ENCODE results near the gene ADAD1.

ADAD1 gene

DNA sequence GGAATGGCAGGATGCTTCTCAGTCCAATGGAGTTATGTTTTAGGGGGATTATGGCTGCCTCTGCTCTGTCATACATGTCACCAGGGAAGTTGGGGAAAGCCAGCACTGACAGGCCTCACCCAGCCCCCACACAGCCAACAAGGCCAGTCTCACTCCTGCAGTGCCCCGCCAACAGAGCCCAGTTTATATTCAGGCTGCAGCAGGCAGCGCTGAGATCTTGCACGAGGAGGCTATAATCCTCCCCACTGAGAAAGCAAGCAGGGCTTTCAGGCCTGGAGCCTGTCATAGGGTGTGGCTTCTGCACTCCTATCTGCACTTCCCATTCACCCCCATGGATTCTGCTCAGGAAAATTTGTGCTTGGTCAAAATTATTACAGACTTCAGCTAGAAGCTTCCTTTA is 25.1 kb downstream of the ADAD1 start:
- no peak for ATAC-seq
- no peaks in the 10 kb centered on the region for H3K9me3 Mint-ChIP-seq
- H3K27ac Mint-ChIP-seq: no peak overlapping the region
- H3K36me3 Mint-ChIP-seq: no peaks in the 10 kb centered on the region
- DNase-seq (ENCODE audit: low spot score in 2 of 2): no peak
- H3K4me1 Mint-ChIP-seq: no peaks in the 10 kb centered on the region
- no peak overlapping the region for H3K4me3 Mint-ChIP-seq

DNA sequence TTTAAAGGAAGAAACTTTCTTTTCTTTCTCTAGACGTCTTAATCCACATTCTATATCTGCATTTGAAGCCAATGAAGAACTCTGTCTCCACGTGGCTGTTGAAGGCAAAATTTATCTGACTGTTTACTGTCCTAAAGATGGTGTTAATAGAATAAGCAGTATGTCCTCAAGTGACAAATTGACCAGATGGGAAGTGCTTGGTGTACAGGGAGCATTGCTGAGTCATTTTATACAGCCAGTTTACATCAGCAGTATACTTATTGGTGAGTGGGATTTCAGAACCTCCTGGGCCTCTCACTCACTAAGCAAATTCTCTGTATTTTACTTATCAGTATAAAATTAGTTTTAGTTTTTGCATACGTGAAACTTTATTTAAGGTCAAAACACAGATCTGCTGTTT is 33.7 kb downstream of the ADAD1 start:
- Mint-ChIP-seq H3K36me3 (no peaks in the 10 kb centered on the region), H3K4me3 (no peak overlapping the region), H3K27ac (no peak overlapping the region), H3K4me1 (peaks cover 6% of the 10 kb centered on the region), H3K9me3 (no peaks in the 10 kb centered on the region)
- DNase-seq (ENCODE audit: low spot score in 2 of 2): no peak
- peak; percentile 70 for ATAC-seq

GRCh38 chr4:122423246-122423645 is 44.4 kb downstream of the ADAD1 start:
- ATAC-seq (no peak), DNase-seq (ENCODE audit: low spot score in 2 of 2) (no peak)
- H3K27ac Mint-ChIP-seq: no peak overlapping the region
- no peaks in the 10 kb centered on the region for H3K36me3 Mint-ChIP-seq
- no peak overlapping the region for H3K4me3 Mint-ChIP-seq
- H3K9me3 Mint-ChIP-seq: peaks cover 6% of the 10 kb centered on the region
- H3K4me1 Mint-ChIP-seq: no peaks in the 10 kb centered on the region

GRCh38 chr4:122431351-122431750 is 52.5 kb downstream of the ADAD1 start:
- H3K4me1 Mint-ChIP-seq: no peaks in the 10 kb centered on the region
- ATAC-seq: no peak
- DNase-seq (ENCODE audit: low spot score in 2 of 2): no peak
- H3K4me3 Mint-ChIP-seq: no peak overlapping the region
- H3K27ac Mint-ChIP-seq: no peak overlapping the region
- no peaks in the 10 kb centered on the region for H3K36me3 Mint-ChIP-seq
- no peaks in the 10 kb centered on the region for H3K9me3 Mint-ChIP-seq

GRCh38 chr4:122434285-122434684 is 55.5 kb downstream of the ADAD1 start:
- Mint-ChIP-seq H3K4me1 (no peaks in the 10 kb centered on the region), H3K27ac (no peak overlapping the region), H3K4me3 (no peak overlapping the region), H3K9me3 (no peaks in the 10 kb centered on the region), H3K36me3 (no peaks in the 10 kb centered on the region)
- ATAC-seq (no peak), DNase-seq (ENCODE audit: low spot score in 2 of 2) (no peak)

DNA sequence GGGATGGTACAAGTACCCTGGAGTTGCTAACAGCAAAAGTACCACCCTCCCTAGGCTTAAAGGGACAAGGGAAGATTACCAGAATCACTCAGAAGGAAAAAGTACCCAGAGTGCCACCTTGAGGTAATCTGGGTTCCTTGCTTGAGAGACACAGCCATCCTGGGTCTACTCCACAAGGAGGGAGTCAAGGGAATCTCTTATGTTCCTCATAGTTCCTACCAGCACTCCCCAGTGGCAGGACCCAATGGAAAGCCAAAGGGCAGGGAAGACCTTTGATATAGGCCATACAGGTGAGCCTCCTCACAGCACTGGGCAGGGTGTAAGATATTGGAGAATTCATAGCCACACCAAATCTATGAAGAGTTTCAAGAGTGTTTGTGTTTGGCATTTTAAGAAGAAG is 72.0 kb downstream of the ADAD1 start:
- no peaks in the 10 kb centered on the region for H3K9me3 Mint-ChIP-seq
- peaks cover 19% of the 10 kb centered on the region for H3K4me1 Mint-ChIP-seq
- H3K36me3 Mint-ChIP-seq: no peaks in the 10 kb centered on the region
- ATAC-seq (peak; percentile 51), DNase-seq (ENCODE audit: low spot score in 2 of 2) (peak in 1 of 2 donors; percentile 52)
- no peak overlapping the region for H3K27ac Mint-ChIP-seq
- H3K4me3 Mint-ChIP-seq: no peak overlapping the region

GRCh38 chr4:122453384-122453995 is 74.7 kb downstream of the ADAD1 start:
- no peak overlapping the region for H3K27ac Mint-ChIP-seq
- no peaks in the 10 kb centered on the region for H3K9me3 Mint-ChIP-seq
- ATAC-seq (peak; percentile 43), DNase-seq (ENCODE audit: low spot score in 2 of 2) (no peak)
- peak overlapping the region; percentile 2 for H3K4me3 Mint-ChIP-seq
- H3K4me1 Mint-ChIP-seq: peaks cover 43% of the 10 kb centered on the region
- H3K36me3 Mint-ChIP-seq: no peaks in the 10 kb centered on the region

- peak; percentile 42 for ATAC-seq
- H3K4me3 Mint-ChIP-seq: peak within 1 kb of the TSS; percentile 52
- H3K27ac Mint-ChIP-seq: peak within 1 kb of the TSS; percentile 65
- H3K9me3 Mint-ChIP-seq: no peaks in the 10 kb centered on the region
- peaks cover 44% of the 10 kb centered on the region for H3K4me1 Mint-ChIP-seq
- no peaks in the 10 kb centered on the region for H3K36me3 Mint-ChIP-seq
- no peak for DNase-seq (ENCODE audit: low spot score in 2 of 2)
These were observed 77.7 kb downstream of the ADAD1 start, which contains the start of gene IL2 for GRCh38 chr4:122456231-122457116. IL2 (minus strand) TSS chr4:122456725; CDS start chr4:122456440, 285 bp downstream.

GRCh38 chr4:122458625-122459024 is 79.8 kb downstream of the ADAD1 start:
- peak overlapping the region; percentile 52 for H3K4me3 Mint-ChIP-seq
- H3K4me1 Mint-ChIP-seq: peaks cover 38% of the 10 kb centered on the region
- H3K9me3 Mint-ChIP-seq: no peaks in the 10 kb centered on the region
- ATAC-seq (peak; percentile 98), DNase-seq (ENCODE audit: low spot score in 2 of 2) (peak; percentile 17 to 59)
- H3K36me3 Mint-ChIP-seq: no peaks in the 10 kb centered on the region
- peak overlapping the region; percentile 65 for H3K27ac Mint-ChIP-seq

GRCh38 chr4:122469457-122469856 is 90.6 kb downstream of the ADAD1 start:
- DNase-seq (ENCODE audit: low spot score in 2 of 2) (no peak), ATAC-seq (peak; percentile 42)
- Mint-ChIP-seq H3K9me3 (peaks cover 2% of the 10 kb centered on the region), H3K36me3 (no peaks in the 10 kb centered on the region), H3K4me1 (no peaks in the 10 kb centered on the region), H3K27ac (no peak overlapping the region), H3K4me3 (no peak overlapping the region)

DNA sequence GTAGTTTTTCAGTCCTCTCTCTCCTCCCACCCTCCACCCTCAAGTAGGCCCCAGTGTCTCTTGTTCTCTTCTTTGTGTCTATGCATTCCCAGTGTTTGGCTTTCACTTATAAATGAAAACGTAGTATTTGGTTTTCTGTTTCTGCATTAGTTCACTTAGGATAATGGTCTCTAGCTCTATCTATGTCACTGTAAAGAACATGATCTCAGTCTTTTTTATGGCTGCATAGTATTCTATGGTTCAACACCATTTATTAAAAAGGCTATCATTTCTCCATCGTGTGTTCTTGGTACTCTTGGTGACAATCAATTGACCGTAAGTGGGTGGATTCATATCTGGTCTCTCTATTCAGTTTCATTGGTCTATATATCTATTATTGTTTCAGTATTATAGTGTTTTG is 96.4 kb downstream of the ADAD1 start:
- no peak for ATAC-seq
- no peak overlapping the region for H3K27ac Mint-ChIP-seq
- H3K36me3 Mint-ChIP-seq: no peaks in the 10 kb centered on the region
- no peak for DNase-seq (ENCODE audit: low spot score in 2 of 2)
- H3K4me3 Mint-ChIP-seq: no peak overlapping the region
- peaks cover 6% of the 10 kb centered on the region for H3K9me3 Mint-ChIP-seq
- no peaks in the 10 kb centered on the region for H3K4me1 Mint-ChIP-seq

GRCh38 chr4:122476126-122476525 is 97.3 kb downstream of the ADAD1 start:
- no peak for ATAC-seq
- H3K4me1 Mint-ChIP-seq: no peaks in the 10 kb centered on the region
- no peaks in the 10 kb centered on the region for H3K36me3 Mint-ChIP-seq

GRCh38 chr4:122476745-122477144 is 97.9 kb downstream of the ADAD1 start:
- Mint-ChIP-seq H3K36me3 (no peaks in the 10 kb centered on the region), H3K4me3 (no peak overlapping the region), H3K9me3 (peaks cover 6% of the 10 kb centered on the region), H3K27ac (no peak overlapping the region), H3K4me1 (no peaks in the 10 kb centered on the region)
- DNase-seq (ENCODE audit: low spot score in 2 of 2): no peak
- ATAC-seq: peak; percentile 79

More at GRCh38 chr4:122476126-122476525, 97.3 kb downstream of the ADAD1 start:
- no peak overlapping the region for H3K4me3 Mint-ChIP-seq
- H3K9me3 Mint-ChIP-seq: peaks cover 6% of the 10 kb centered on the region
- H3K27ac Mint-ChIP-seq: no peak overlapping the region
- no peak for DNase-seq (ENCODE audit: low spot score in 2 of 2)

Data from stimulated activated effector memory CD8-positive, alpha-beta T cell treated with anti-CD3 and anti-CD28 coated beads, Interleukin-12 subunit alpha, Interleukin-12 subunit beta, amount 100 ng/mL, for 72 hours (primary cell).